ENCODE data around the gene SDK1. TPM values are rescaled to one million over a fixed set of nuclear protein-coding genes. Genes with fewer than 3 reads are reported as not detected.

Gene SDK1
- total RNA-seq, 4 donors from 2014 or later: 1.2 to 1.8 (median 1.5) TPM

GRCh38 chr7:3589752-3590151, 288.7 kb downstream of the SDK1 start:
- H3K27ac ChIP-seq: no peak overlapping the region
- intact Hi-C loops (cut with DNase I; ENCODE audit: low total_unique reads): no loop called here
- no peak for TF ChIP-seq CTCF (IDR thresholded peaks at IDR 0.05 in 4 of 5, conservative IDR thresholded peaks at IDR 0.05 in 1 of 5)
- no peak for TF ChIP-seq POLR2A (IDR thresholded peaks at IDR 0.05)
- H3K9me3 ChIP-seq: no peaks in the 10 kb centered on the region
- no peak overlapping the region for H3K4me3 ChIP-seq
- no peaks in the 10 kb centered on the region for H3K36me3 ChIP-seq
- no peaks in the 10 kb centered on the region for H3K4me1 ChIP-seq
- DNase-seq (no peak), ATAC-seq (no peak)
- no peaks in the 10 kb centered on the region for H3K27me3 ChIP-seq
- in situ Hi-C loops (cut with MboI; ENCODE audit: low sequenced_read_pairs in 4 of 4): no loop called here

DNA sequence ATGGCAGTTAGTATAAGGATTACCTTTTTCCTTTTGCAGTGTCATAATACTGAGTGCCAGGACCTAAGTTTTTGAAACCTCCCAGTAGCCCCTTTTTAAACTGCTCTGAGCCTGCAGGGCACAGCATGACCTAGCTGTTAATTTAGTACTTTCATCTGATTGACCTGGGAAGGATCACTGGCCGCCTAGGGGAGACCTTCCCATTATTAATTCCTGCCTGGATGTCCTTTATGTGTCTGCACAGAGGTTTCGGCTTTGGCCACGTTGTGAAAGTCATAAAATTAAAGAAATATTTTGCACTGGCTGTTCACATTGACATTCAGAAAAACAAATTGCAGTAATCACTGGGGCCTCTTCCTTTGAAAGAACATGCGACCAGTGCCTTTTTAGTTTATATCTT, 290.2 kb downstream of the SDK1 start:
- H3K9me3 ChIP-seq: no peaks in the 10 kb centered on the region
- H3K4me3 ChIP-seq: no peak overlapping the region
- no peaks in the 10 kb centered on the region for H3K36me3 ChIP-seq
- H3K27ac ChIP-seq: no peak overlapping the region
- DNase-seq (no peak), ATAC-seq (no peak)
- H3K27me3 ChIP-seq: no peaks in the 10 kb centered on the region
- no peak for TF ChIP-seq CTCF (IDR thresholded peaks at IDR 0.05 in 4 of 5, conservative IDR thresholded peaks at IDR 0.05 in 1 of 5)
- TF ChIP-seq POLR2A (IDR thresholded peaks at IDR 0.05): no peak
- in situ Hi-C loops (cut with MboI; ENCODE audit: low sequenced_read_pairs in 4 of 4): no loop called here
- intact Hi-C loops (cut with DNase I; ENCODE audit: low total_unique reads): no loop called here
- H3K4me1 ChIP-seq: no peaks in the 10 kb centered on the region

- Histone ChIP-seq H3K27ac (no peak overlapping the region), H3K36me3 (no peaks in the 10 kb centered on the region), H3K4me3 (no peak overlapping the region), H3K4me1 (no peaks in the 10 kb centered on the region), H3K27me3 (no peaks in the 10 kb centered on the region), H3K9me3 (no peaks in the 10 kb centered on the region)
- ATAC-seq (no peak), DNase-seq (no peak)
- intact Hi-C loops (cut with DNase I; ENCODE audit: low total_unique reads): no loop called here
- TF ChIP-seq CTCF (IDR thresholded peaks at IDR 0.05 in 4 of 5, conservative IDR thresholded peaks at IDR 0.05 in 1 of 5) (no peak), POLR2A (IDR thresholded peaks at IDR 0.05) (no peak)
- in situ Hi-C loops (cut with MboI; ENCODE audit: low sequenced_read_pairs in 4 of 4): no loop called here
These were observed 290.9 kb downstream of the SDK1 start for GRCh38 chr7:3591944-3592343.

DNA sequence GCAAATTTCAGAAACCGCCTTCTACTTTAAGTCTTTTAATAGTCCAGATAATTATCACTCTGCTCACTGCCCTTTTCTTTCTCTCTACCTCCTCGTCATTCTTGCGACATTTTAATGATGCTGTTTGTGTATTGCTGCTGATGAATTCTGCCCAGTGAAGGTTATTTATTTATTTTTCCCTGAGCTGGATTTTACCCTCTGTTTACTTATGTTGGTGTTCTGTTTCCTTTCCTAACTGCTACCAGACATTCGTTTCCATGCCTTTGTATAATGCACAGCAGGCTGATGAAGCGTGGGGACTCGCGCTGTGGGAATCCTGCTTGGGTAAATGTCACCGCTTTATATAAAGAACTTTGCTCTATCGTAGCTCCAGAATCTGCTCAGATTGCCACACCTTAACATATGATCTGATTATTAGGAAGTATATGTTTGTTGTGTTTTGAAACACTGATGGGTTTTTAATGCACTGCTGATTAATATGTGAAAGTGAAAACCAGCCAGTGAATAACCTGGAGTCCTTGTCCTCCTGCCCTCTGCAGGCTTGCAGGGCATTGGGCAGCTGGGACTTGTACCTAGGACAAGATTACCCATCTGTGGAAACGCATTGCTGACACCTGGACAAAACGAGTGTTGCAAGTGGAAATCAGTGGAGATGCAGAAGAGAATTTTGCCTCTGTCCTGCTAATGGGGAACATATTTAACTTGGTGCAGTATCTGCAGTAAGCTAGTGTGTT, 291.5 kb downstream of the SDK1 start:
- Histone ChIP-seq H3K27ac (no peak overlapping the region), H3K36me3 (no peaks in the 10 kb centered on the region), H3K4me1 (no peaks in the 10 kb centered on the region), H3K9me3 (no peaks in the 10 kb centered on the region), H3K27me3 (no peaks in the 10 kb centered on the region), H3K4me3 (no peak overlapping the region)
- in situ Hi-C loops (cut with MboI; ENCODE audit: low sequenced_read_pairs in 4 of 4): no loop called here
- DNase-seq: no peak
- TF ChIP-seq POLR2A (IDR thresholded peaks at IDR 0.05): no peak
- no peak for TF ChIP-seq CTCF (IDR thresholded peaks at IDR 0.05 in 4 of 5, conservative IDR thresholded peaks at IDR 0.05 in 1 of 5)
- ATAC-seq: no peak
- intact Hi-C loops (cut with DNase I; ENCODE audit: low total_unique reads): no loop called here

DNA sequence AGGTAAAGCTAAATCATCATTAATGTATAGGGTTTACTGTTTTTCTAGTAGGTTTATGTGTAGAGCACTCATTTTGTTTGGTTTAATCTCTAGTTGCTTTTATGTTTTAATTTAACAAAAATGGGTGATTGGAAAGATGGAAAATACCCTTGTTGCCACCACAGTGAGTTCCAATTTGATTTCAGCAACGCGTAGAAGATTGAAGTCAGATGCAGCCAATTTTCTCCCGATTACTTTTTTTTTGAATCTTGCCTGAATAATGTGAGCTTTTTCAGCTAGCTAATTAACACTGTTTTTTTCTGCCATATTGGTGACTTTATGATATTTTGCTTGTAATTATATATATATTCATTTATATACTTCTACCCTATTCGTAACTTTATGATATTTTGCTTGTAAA, 293.8 kb downstream of the SDK1 start:
- no peaks in the 10 kb centered on the region for H3K27me3 ChIP-seq
- TF ChIP-seq POLR2A (IDR thresholded peaks at IDR 0.05): no peak
- no peak for TF ChIP-seq CTCF (IDR thresholded peaks at IDR 0.05 in 4 of 5, conservative IDR thresholded peaks at IDR 0.05 in 1 of 5)
- no peak overlapping the region for H3K4me3 ChIP-seq
- H3K27ac ChIP-seq: no peak overlapping the region
- no peak for DNase-seq
- in situ Hi-C loops (cut with MboI; ENCODE audit: low sequenced_read_pairs in 4 of 4): no loop called here
- no peaks in the 10 kb centered on the region for H3K36me3 ChIP-seq
- no peaks in the 10 kb centered on the region for H3K4me1 ChIP-seq
- intact Hi-C loops (cut with DNase I; ENCODE audit: low total_unique reads): no loop called here
- ATAC-seq: no peak
- H3K9me3 ChIP-seq: no peaks in the 10 kb centered on the region
